SK-N-SH (cell line): ENCODE data around the gene VDR. TPM values are rescaled to one million over a fixed set of nuclear protein-coding genes. Genes with fewer than 3 reads are reported as not detected.

Experiments used
- CTCF ChIA-PET: fragments of 300-600, 350-600 bp; formaldehyde crosslinking; extraction: SDS; loops from one replicate; lab custom pipeline; 2021; lab: Yijun Ruan, JAX
- POLR2A ChIA-PET: fragments of 350-600 bp; sonication (Branson Sonifier 250); formaldehyde crosslinking; extraction: SDS; loops from one replicate; lab custom pipeline; 2020; ENCODE audit warnings: antibody characterized with exemption, inconsistent platforms; lab: Yijun Ruan, JAX
- DNase-seq: peaks from one replicate; pipeline ENCODE4 v3.0.0; 2012
- H2AFZ ChIP-seq: fragments of 200-600 bp; sonication (generic); 2 replicates; pipeline ENCODE4 v1.8.1; 2016; ENCODE audit warnings: antibody characterized with exemption, mild to moderate bottlenecking, low read depth
- H3F3A ChIP-seq: fragments of 200-600 bp; sonication (generic); replicated peaks from 2 replicates; pipeline ENCODE3; 2016; ENCODE audit warnings: antibody characterized with exemption, mild to moderate bottlenecking; ENCODE audit not compliant: insufficient read depth
- H3K27ac ChIP-seq, 2 experiments: fragments of 200-500 bp in 1 of 2; fragments of 200-600 bp in 1 of 2; sonication (Bioruptor generic) in 1 of 2; sonication (generic), shearing (Covaris generic) in 1 of 2; 2 replicates each; pipeline versions ENCODE4 v1.5.1 to v1.6.1; 2014 to 2016; ENCODE audit warnings: low read depth in 2 of 2, inconsistent platforms in 1 of 2, low read length in 1 of 2, mild to moderate bottlenecking in 1 of 2, mixed read lengths in 1 of 2
- H3K27me3 ChIP-seq: fragments of 200-600 bp; sonication (generic), shearing (Covaris generic); 2 replicates; pipeline ENCODE4 v1.6.1; 2016; ENCODE audit warnings: mixed run types; ENCODE audit not compliant: insufficient read depth
- H3K36me3 ChIP-seq, 2 experiments: fragments of 200-500 bp in 1 of 2; fragments of 200-600 bp in 1 of 2; sonication (Bioruptor generic) in 1 of 2; sonication (generic) in 1 of 2; replicated peaks in 1 of 2; 2 replicates each; pipeline versions ENCODE3 to v1.5.1; 2014 to 2016; ENCODE audit warnings: low read length in 1 of 2, mild to moderate bottlenecking in 1 of 2; ENCODE audit not compliant: insufficient read depth in 2 of 2, control insufficient read depth in 1 of 2
- H3K4me1 ChIP-seq, 2 experiments: fragments of 200-500 bp in 1 of 2; fragments of 200-600 bp in 1 of 2; sonication (Bioruptor generic) in 1 of 2; sonication (generic), shearing (Covaris generic) in 1 of 2; 2 replicates each; pipeline versions ENCODE4 v1.5.1 to v1.6.1; 2014 to 2016; ENCODE audit warnings: low read depth in 1 of 2, low read length in 1 of 2, mixed run types in 1 of 2; ENCODE audit not compliant: insufficient read depth in 2 of 2, control insufficient read depth in 1 of 2
- H3K4me2 ChIP-seq: fragments of 200-600 bp; sonication (generic), shearing (Covaris generic); 2 replicates; pipeline ENCODE4 v1.6.1; 2017; ENCODE audit warnings: mixed run types
- H3K4me3 ChIP-seq, 2 experiments: fragments of 200-500 bp in 1 of 2; fragments of 200-600 bp in 1 of 2; sonication (Bioruptor generic) in 1 of 2; sonication (generic), shearing (Covaris generic) in 1 of 2; 2 replicates each; pipeline versions ENCODE4 v1.5.1 to v1.8.1; 2014 to 2016; ENCODE audit warnings: low read depth in 2 of 2, inconsistent platforms in 1 of 2, low read length in 1 of 2, mild to moderate bottlenecking in 1 of 2, mixed read lengths in 1 of 2, moderate library complexity in 1 of 2
- H3K79me2 ChIP-seq: fragments of 200-600 bp; sonication (generic); 2 replicates; pipeline ENCODE4 v1.8.1; 2017; ENCODE audit warnings: mild to moderate bottlenecking; ENCODE audit not compliant: insufficient read depth
- H3K9ac ChIP-seq: fragments of 200-600 bp; sonication (generic); 2 replicates; pipeline ENCODE4 v1.6.1; 2017; ENCODE audit warnings: mixed run types
- H3K9me2 ChIP-seq: fragments of 200-600 bp; sonication (generic); 2 replicates; pipeline ENCODE4 v1.6.1; 2017; ENCODE audit warnings: mixed run types
- H3K9me3 ChIP-seq: fragments of 200-600 bp; sonication (generic); 2 replicates; pipeline ENCODE4 v1.6.1; 2017; ENCODE audit warnings: mixed run types, mild to moderate bottlenecking, moderate library complexity
- H4K20me1 ChIP-seq: fragments of 200-600 bp; sonication (generic); 2 replicates; pipeline ENCODE4 v1.6.1; 2017; ENCODE audit warnings: mild to moderate bottlenecking, mixed run types; ENCODE audit not compliant: insufficient read depth
- FOSL2 ChIP-seq: IDR thresholded peaks from 2 replicates; pipeline ENCODE4 v1.4.0; 2012; ENCODE audit warnings: low read depth, mild to moderate bottlenecking, moderate library complexity, borderline replicate concordance
- FOXJ3 ChIP-seq: sonication (generic); formaldehyde crosslinking; IDR thresholded peaks from 2 replicates; pipeline ENCODE4 v1.5.1; 2020; ENCODE audit warnings: mild to moderate bottlenecking, missing genetic modification reagents
- FOXM1 ChIP-seq: IDR thresholded peaks from 2 replicates; pipeline ENCODE4 v1.4.0; 2012; ENCODE audit warnings: low read depth, mild to moderate bottlenecking
- GATA2 ChIP-seq: sonication (generic); formaldehyde crosslinking; IDR thresholded peaks from 2 replicates; pipeline ENCODE4 v1.5.0; 2020; ENCODE audit warnings: mild to moderate bottlenecking, missing genetic modification reagents
- IRF3 ChIP-seq: fragments of 150-350 bp; IDR thresholded peaks from 2 replicates; pipeline ENCODE4 v1.6.1; 2016; ENCODE audit warnings: mild to moderate bottlenecking, low read depth, low read length
- JUND ChIP-seq: IDR thresholded peaks from 2 replicates; pipeline ENCODE4 v1.4.0; 2012
- MEF2A ChIP-seq: IDR thresholded peaks from 2 replicates; pipeline ENCODE4 v1.4.0; 2012; ENCODE audit warnings: low read depth, borderline replicate concordance
- NFIC ChIP-seq: IDR thresholded peaks from 2 replicates; pipeline ENCODE4 v1.4.0; 2012; ENCODE audit warnings: borderline replicate concordance
- NRF1 ChIP-seq: IDR thresholded peaks from 2 replicates; pipeline ENCODE4 v1.6.1; 2012; ENCODE audit warnings: low read depth, mild to moderate bottlenecking, low read length
- RFX5 ChIP-seq: IDR thresholded peaks from 2 replicates; pipeline ENCODE4 v1.6.1; 2012; ENCODE audit warnings: mild to moderate bottlenecking, improper control_type of control experiment, low read length
- SIN3A ChIP-seq: IDR thresholded peaks from 2 replicates; pipeline ENCODE4 v1.6.1; 2012; ENCODE audit warnings: low read depth, mild to moderate bottlenecking, low read length, moderate library complexity, borderline replicate concordance
- SMC3 ChIP-seq: IDR thresholded peaks from 2 replicates; pipeline ENCODE4 v1.6.1; 2012; ENCODE audit warnings: low read depth, low read length, improper control_type of control experiment
- TCF12 ChIP-seq: IDR thresholded peaks from 2 replicates; pipeline ENCODE4 v1.4.0; 2012
- TEAD4 ChIP-seq: IDR thresholded peaks from 2 replicates; pipeline ENCODE4 v1.4.0; 2012; ENCODE audit warnings: mild to moderate bottlenecking, borderline replicate concordance; ENCODE audit not compliant: insufficient read depth
- WGBS: methylation state at CpG from one replicate; pipeline ENCODE4 v1.1.6; 2017; ENCODE audit warnings: low lambda C conversion rate; 5-methylcytosine and 5-hydroxymethylcytosine counted together
- polyA plus RNA-seq, 3 experiments: library from polyadenylated mRNA; depleted of rRNA; stranded (reverse); fragments of >200 nt; gene quantifications; 2 replicates each; pipeline ENCODE4 v1.2.3, GENCODE V29; 2012
- TF ChIP-seq, protein P1 (sequence below): IDR thresholded peaks from 2 replicates; pipeline ENCODE4 v1.4.0; 2012; ENCODE audit warnings: low read depth
- TF ChIP-seq, protein P2 (sequence below): fragments of 150-350 bp; IDR thresholded peaks from 2 replicates; pipeline ENCODE4 v1.6.1; 2017; ENCODE audit warnings: antibody characterized with exemption, low read length, low read depth, borderline replicate concordance

VDR gene
- polyA plus RNA-seq, 1 of the 3 experiments (the other 2 are of a cell fraction) = 0.33 TPM

DNA sequence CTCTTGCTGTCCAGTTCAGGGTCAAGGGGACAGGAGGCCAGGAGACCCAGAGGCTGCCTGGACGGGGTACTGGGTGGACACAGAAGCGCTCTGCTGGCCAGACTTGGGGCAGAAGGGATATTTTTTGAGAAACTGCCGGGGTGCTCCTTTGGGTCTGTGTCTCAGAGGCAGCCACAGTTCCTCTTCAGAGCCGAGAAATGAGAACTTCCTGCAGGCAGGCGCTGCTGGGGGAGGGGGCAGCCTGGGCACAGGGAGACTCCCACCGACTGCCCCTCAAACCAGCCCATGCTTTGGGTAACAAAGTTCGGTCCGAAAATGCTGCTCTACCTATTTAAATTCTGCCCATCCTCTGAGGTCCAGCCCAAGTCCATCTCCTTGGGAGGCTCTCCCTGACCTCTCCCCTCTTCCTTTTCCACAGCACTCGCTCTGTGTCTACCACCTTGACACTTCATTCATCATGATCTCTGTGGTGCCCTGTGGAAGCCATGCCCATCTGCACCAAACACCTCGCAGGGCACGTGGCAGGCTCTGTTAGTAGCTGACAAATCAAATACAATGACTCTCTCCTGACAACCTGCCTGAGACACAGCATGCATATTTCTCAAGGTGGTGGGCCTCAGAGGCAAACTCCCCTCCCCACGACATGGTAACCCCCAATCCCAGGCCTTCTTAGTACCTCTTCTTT lies 101.5 kb downstream of the VDR start:
- Histone ChIP-seq H3K9me3 (no peaks in the 10 kb centered on the region), H3K4me3 (no peak overlapping the region), H3F3A (no peaks in the 10 kb centered on the region), H3K4me2 (0 out of 2 replicates have a peak overlapping the region, but pooled peaks have one; percentile 19), H3K36me3 (peaks cover 25 to 29% of the 10 kb centered on the region in 2 experiments), H3K27me3 (no peaks in the 10 kb centered on the region), H3K9me2 (no peaks in the 10 kb centered on the region), H3K4me1 (peaks cover 28 to 51% of the 10 kb centered on the region in 2 experiments; a peak in 3 of 4 replicates), H3K27ac (no peak overlapping the region; a peak in 1 of 4 replicates), H3K79me2 (peaks cover 95% of the 10 kb centered on the region), H2AFZ (no peak overlapping the region), H4K20me1 (peaks cover 100% of the 10 kb centered on the region), H3K9ac (no peak overlapping the region)
- TF ChIP-seq GATA2 (CRISPR knock-in tag) (no peak), FOSL2 (no peak), SIN3A (no peak), NRF1 (no peak), TEAD4 (no peak), FOXJ3 (CRISPR knock-in tag) (no peak), NFIC (no peak), SMC3 (no peak), FOXM1 (no peak), RFX5 (no peak), JUND (no peak), IRF3 (no peak), TCF12 (no peak), MEF2A (no peak)
- TF ChIP-seq, protein P1, sequence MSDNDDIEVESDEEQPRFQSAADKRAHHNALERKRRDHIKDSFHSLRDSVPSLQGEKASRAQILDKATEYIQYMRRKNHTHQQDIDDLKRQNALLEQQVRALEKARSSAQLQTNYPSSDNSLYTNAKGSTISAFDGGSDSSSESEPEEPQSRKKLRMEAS = no peak
- TF ChIP-seq, protein P2, sequence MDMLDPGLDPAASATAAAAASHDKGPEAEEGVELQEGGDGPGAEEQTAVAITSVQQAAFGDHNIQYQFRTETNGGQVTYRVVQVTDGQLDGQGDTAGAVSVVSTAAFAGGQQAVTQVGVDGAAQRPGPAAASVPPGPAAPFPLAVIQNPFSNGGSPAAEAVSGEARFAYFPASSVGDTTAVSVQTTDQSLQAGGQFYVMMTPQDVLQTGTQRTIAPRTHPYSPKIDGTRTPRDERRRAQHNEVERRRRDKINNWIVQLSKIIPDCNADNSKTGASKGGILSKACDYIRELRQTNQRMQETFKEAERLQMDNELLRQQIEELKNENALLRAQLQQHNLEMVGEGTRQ = no peak
- ChIA-PET POLR2A (interaction anchor here (1.0 kb wide), 1 partner anchor 34 kb away, joined by 5 read pairs; no protein-coding TSS in a partner anchor), CTCF (interaction anchor here (1.3 to 15.5 kb wide), 4 partner anchors 8 to 61 kb away, joined by 3 to 247 read pairs (median 6); partner anchors contain the start of gene SLC48A1)
- 86% methylated on average over 8 of the region's 12 CpGs for WGBS
- DNase-seq = no peak
